HG03469 (cell line): ENCODE data around the gene PRKG1.

Source experiments
- ATAC-seq: cut with Tn5 transposase; IDR thresholded peaks from one replicate; pipeline ENCODE4 v1.9.1; 2021; ENCODE audit warnings: mild to moderate bottlenecking, moderate library complexity, moderate number of reproducible peaks; ENCODE audit not compliant: unreplicated experiment

PRKG1 gene

DNA sequence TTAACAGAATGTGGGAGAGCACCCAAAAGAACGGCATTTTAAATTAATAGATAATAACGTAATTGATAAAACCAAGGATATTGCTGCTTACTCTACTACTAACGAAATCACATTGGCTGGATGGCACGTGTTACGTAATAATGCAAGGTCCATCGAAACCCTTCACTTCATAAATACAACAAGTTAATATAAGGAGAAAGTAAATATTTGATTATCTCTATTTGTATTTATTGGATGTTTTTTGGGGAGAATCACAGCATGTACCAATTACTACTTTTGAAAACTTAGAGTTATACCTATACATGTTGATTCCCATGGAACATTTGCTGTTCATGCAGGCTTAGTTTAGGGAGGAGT is 1.6 kb downstream of the PRKG1 start:
- ATAC-seq, result no peak

- no peak for ATAC-seq
Measured at GRCh38 chr10:51076299-51076841, 2.1 kb downstream of the PRKG1 start.

DNA sequence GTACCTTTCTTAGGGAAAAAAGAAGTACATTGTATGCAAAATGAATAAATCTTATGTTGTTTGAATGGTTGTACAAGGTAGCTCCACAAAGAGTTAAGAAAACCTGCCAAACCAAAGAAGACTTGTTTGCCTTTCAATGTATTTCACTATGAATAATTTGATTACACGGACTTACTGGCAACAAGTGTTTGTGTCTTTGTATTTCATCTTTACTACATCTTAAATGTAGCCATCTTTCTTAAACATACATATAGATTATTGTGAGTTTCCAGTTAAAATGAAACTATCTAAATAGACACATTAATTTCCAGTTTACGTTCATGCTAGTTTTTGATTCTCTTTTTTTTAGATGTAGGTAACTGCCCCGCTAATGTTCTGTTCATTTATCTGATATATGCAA is 2.8 kb downstream of the PRKG1 start:
- no peak for ATAC-seq

GRCh38 chr10:51077507-51077906 is 3.2 kb downstream of the PRKG1 start:
- ATAC-seq, result no peak

DNA sequence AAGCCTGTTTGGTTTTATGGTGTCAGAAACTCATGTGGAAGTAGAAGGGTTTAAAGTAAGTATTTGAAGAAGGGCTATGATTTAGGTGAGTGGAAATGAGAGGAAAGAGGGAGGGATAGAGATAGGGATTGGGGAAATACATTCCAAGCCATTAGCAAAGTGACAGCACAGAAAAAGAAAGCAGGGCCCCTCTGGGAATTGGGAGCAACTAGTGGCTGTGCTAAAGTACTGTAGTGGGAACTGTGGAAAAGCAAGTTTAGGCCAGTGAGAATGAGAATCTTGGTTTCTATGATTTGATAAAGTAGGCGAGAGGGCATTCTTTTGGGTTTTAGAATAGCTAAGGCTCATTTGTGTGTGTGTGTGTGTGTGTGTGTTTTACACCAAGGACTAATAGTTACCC is 5.0 kb downstream of the PRKG1 start:
- ATAC-seq, result no peak

GRCh38 chr10:51079766-51080165 is 5.5 kb downstream of the PRKG1 start:
- no peak for ATAC-seq

- no peak for ATAC-seq
Measured at GRCh38 chr10:51080311-51081006, 6.2 kb downstream of the PRKG1 start.

DNA sequence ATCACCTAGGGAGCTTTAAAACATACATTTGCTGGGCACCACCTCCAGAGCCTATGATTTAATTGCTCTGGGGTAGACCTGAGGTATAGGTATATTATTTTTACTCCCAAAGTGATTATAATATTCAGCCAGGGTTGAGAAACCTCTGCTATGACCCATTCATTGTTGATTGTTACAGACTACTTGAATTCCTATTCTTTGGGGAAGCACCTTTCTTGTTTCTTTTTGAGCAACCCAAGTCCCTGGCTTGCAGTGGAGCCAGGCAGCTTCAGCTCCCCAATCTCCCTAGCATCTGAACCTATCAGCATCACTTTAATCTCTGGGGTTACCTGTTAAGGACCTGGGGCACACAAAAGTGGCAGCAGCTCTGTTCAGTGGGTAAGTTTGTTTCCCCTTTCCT is 8.6 kb downstream of the PRKG1 start:
- no peak for ATAC-seq

DNA sequence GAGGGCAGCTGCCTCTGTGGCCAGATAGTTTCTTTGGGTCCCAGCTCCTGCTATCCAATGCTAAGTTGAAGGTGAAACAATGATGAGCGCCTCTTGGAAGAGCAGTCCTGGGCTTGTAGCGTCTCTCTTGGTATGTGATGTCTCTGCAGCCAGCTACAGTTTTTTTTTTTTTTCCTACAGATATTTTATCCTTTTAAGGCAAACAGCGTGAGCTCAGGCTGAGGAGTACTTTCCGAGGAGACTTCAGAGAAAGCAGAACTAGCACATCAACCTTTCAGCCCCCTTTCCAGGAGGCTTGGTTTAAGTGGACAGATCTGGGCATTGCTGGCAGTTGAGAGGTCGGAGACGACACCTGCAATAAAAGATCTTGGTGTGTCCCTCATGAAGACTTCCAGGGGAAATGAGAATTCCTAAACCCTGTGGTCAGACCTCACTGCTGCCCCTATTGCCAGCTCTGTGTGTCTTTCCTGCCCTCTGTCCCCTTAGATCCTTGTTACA is 9.1 kb downstream of the PRKG1 start:
- ATAC-seq, result no peak

GRCh38 chr10:51085204-51085603 is 10.9 kb downstream of the PRKG1 start:
- ATAC-seq, result no peak

- no peak for ATAC-seq
Measured at GRCh38 chr10:51086710-51087109, 12.4 kb downstream of the PRKG1 start.

DNA sequence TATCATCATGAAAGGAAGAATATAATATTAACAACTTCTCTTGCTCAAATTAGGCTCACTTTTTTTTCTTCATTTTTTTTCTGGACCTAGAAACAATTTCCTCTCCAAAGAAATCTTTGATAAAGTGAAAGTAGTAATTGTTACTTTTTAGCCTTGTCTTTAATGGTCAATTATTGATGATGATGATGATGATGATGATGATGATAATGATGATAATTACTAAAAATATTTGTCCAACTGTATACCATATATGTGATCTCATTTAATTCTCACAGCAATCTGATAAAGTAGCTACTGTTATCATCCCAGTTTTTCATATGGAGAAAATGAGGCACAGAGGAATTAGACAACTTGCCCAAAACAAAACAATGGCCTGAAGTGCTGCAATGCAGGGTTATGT is 12.8 kb downstream of the PRKG1 start:
- ATAC-seq, result no peak

- no peak for ATAC-seq
Measured at GRCh38 chr10:51090190-51090589, 15.9 kb downstream of the PRKG1 start.

GRCh38 chr10:51092402-51092801 is 18.1 kb downstream of the PRKG1 start:
- ATAC-seq, result no peak

- no peak for ATAC-seq
Measured at GRCh38 chr10:51095444-51095843, 21.2 kb downstream of the PRKG1 start.

GRCh38 chr10:51097546-51097945 is 23.3 kb downstream of the PRKG1 start:
- ATAC-seq, result no peak

DNA sequence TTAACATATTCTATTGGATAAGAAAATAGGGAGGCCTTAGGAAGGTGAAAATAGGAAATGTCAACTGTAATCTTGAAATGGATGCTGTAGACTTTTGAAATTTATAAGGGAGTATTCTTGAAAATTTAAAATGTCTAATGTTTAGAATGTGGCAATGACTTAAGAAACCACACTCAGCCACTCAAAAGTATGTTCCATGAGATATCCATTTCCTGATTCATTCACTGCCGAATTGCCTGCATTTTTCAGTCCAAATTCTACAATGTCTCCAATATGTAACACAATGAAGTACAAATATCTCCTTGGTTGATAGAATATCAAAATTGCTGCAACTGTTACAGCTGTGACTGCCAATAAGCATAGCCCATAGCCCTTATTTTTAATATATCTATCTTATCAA is 25.9 kb downstream of the PRKG1 start:
- no peak for ATAC-seq

DNA sequence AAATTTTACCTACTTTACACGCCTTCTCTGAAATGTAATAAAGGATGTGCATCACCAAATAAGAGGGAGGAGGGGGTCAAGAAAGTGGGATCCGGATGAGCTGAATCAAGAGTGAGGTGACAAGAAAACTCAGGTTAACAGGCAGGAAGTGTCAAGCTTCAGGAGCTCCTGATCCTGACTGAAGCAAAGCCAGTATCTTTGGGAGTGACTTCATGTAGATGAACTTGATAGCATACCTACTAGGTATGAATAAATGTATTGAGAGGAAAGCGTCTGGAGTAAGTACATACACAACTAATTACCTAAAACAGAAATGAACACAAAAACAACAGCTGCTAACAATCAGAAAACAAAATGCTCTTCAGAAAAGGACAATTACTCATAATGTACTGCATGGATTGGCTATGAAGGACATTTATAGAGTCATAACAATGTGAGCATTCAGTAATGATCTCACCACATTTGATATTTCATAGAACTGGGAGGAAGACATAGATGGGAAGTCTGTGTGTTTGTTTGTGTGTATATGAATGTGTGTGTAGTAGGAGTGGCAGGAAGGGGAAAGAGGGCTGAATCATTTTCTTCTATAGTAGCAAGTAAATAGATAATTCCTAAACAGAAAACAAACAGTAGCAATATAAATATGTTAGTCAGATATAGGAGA is 29.4 kb downstream of the PRKG1 start:
- ATAC-seq, result no peak

GRCh38 chr10:51106311-51106945 is 32.1 kb downstream of the PRKG1 start:
- ATAC-seq, result no peak

DNA sequence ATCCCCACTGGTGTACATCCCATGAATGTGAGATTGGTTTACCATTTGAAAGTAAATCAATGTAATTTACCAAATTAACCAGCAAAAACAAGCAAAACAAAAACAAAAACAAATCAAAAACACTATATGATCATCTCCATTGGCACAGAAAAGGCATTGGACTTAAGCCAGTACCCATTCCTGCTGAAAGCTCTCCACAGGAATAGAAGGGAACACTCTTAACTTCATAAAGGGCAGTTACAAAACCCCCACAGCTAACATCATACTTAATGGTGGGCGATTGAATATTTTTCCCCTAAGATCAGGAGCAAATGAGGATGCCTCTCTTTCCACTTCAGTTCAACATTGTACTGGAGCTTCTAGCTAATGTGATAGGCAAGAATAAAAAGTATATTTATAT is 34.1 kb downstream of the PRKG1 start:
- ATAC-seq, result no peak

DNA sequence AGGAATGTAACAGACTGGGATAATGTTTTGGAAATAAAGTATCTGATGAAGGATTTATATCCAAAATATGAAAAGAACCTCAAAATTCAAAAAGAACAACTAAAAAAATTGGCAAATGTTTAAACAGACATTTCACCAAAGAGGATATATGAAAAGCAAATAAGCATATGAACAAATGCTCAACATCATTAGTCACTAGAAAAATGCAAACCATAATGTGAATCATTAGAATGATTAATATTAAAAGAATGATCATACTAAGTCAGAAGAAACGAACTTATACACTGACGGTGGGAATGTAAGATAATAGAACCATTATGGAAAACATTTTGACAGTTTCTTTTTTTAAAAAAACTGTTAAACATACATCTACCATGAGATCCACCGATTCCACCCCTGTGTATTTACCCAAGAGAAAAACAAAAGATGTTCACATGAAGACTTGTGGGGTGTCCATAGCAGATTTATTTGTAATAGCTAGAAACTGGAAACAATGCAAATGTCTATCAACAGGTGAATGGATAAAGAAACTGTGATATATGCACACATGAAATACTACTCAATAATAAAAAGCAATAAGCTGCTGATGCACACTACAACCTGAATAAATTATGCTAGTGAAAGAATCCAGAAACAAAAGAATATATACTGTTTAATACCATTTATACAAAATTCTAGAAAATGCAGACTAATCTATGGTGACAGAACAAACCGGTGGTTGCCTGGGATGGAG is 35.7 kb downstream of the PRKG1 start:
- ATAC-seq, result no peak
